ENCODE measurements around the gene SLC46A1.

GRCh38 chr17:28357901-28358197 is 48.2 kb downstream of the SLC46A1 start:
- TF ChIP-seq CTCF (IDR thresholded peaks at IDR 0.05) (no peak), POLR2A (IDR thresholded peaks at IDR 0.05) (no peak)
